ENCODE results near the gene ST7L. TPM values are rescaled to one million over a fixed set of nuclear protein-coding genes. Genes with fewer than 3 reads are reported as not detected.
"Not testable (repeated sequence)": the region's sequence is repeated elsewhere in the genome, so short reads cannot be mapped to it uniquely, and the experiment has no call there.

ST7L gene, protein sequence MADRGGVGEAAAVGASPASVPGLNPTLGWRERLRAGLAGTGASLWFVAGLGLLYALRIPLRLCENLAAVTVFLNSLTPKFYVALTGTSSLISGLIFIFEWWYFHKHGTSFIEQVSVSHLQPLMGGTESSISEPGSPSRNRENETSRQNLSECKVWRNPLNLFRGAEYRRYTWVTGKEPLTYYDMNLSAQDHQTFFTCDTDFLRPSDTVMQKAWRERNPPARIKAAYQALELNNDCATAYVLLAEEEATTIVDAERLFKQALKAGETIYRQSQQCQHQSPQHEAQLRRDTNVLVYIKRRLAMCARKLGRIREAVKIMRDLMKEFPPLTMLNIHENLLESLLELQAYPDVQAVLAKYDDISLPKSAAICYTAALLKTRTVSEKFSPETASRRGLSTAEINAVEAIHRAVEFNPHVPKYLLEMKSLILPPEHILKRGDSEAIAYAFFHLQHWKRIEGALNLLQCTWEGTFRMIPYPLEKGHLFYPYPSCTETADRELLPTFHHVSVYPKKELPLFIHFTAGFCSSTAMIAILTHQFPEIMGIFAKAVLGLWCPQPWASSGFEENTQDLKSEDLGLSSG
- 10 to 100 TPM; 12.7 to 19.8 (median 16.4) TPM for polyA plus RNA-seq (ENCODE audit: insufficient read length in 10 of 10)
- long read RNA-seq, donor 1, full-length matches to known transcripts, result 3 of 3 reads
- long read RNA-seq, donor 1, partial matches to known transcripts, result 0 of 3 reads
- long read RNA-seq, donor 1, other reads (novel, unspliced or antisense), result 0 of 3 reads
- long read RNA-seq, donor 2, full-length matches to known transcripts, result 2 of 2 reads
- long read RNA-seq, donor 2, partial matches to known transcripts, result 0 of 2 reads
- long read RNA-seq, donor 2, other reads (novel, unspliced or antisense), result 0 of 2 reads
- long read RNA-seq, donor 3, result 0 reads
- long read RNA-seq, donor 4, full-length matches to known transcripts, result 3 of 3 reads
- long read RNA-seq, donor 4, partial matches to known transcripts, result 0 of 3 reads
- long read RNA-seq, donor 4, other reads (novel, unspliced or antisense), result 0 of 3 reads
- long read RNA-seq, donor 5, full-length matches to known transcripts, result 4 of 36 reads
- long read RNA-seq, donor 5, partial matches to known transcripts, result 0 of 36 reads
- long read RNA-seq, donor 5, other reads (novel, unspliced or antisense), result 32 of 36 reads
- long read RNA-seq, donor 6, partial matches to known transcripts, result 44 of 44 reads
- long read RNA-seq, donor 6, other reads (novel, unspliced or antisense), result 0 of 44 reads
- long read RNA-seq, donor 7, partial matches to known transcripts, result 148 of 175 reads
- long read RNA-seq, donor 7, other reads (novel, unspliced or antisense), result 26 of 175 reads
- long read RNA-seq, donor 8, partial matches to known transcripts, result 182 of 184 reads
- long read RNA-seq, donor 8, other reads (novel, unspliced or antisense), result 0 of 184 reads
- long read RNA-seq, donor 9, result 0 reads

- peak; percentile 78 to 95 (median 88) for DNase-seq
These were observed at the start of gene ST7L for GRCh38 chr1:112618721-112619517. TSS of gene ST7L (minus strand) at chr1:112619141. CDS start at chr1:112619113, 28 bp downstream.

GRCh38 chr1:112666946-112667345 is 48.0 kb upstream of the ST7L start:
- no peak for DNase-seq

GRCh38 chr1:112665857-112666256 is 46.9 kb upstream of the ST7L start:
- no peak for DNase-seq

- DNase-seq, result no peak
These were observed 32.3 kb upstream of the ST7L start for GRCh38 chr1:112651205-112651604.

GRCh38 chr1:112646225-112646624 is 27.3 kb upstream of the ST7L start:
- no peak for DNase-seq

GRCh38 chr1:112643080-112643479 is 24.1 kb upstream of the ST7L start:
- DNase-seq, result no peak

DNA sequence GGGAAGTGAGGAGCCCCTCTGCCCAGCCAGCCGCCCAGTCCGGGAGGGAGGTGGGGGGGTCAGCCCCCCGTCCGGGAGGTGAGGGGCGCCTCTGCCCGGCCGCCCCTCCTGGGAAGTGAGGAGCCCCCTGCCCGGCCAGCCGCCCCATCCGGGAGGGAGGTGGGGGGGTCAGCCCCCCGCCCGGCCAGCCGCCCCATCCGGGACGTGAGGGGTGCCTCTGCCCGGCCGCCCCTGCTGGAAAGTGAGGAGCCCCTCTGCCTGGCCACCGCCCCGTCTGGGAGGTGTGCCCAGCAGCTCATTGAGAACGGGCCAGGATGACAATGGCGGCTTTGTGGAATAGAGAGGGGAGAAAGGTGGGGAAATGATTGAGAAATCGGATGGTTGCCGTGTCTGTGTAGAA is 21.5 kb upstream of the ST7L start:
- DNase-seq, result not testable (repeated sequence)

DNA sequence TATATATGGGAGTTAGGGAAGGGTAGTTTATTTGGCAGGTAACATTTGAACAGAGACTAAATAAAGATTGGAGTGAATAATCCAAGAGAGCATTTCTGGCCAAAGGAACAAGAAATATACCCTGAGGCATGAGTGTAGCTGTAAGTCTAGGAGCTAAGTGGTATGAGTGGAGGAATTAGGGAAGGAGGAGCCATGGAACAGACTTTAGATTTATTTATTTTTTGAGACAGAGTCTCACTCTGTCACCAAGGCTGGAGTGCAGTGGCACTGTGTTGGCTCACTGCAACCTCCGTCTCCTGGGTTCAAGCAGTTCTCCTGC is 19.1 kb upstream of the ST7L start:
- DNase-seq, result no peak

GRCh38 chr1:112637254-112638109 is 18.5 kb upstream of the ST7L start:
- DNase-seq, result no peak

DNA sequence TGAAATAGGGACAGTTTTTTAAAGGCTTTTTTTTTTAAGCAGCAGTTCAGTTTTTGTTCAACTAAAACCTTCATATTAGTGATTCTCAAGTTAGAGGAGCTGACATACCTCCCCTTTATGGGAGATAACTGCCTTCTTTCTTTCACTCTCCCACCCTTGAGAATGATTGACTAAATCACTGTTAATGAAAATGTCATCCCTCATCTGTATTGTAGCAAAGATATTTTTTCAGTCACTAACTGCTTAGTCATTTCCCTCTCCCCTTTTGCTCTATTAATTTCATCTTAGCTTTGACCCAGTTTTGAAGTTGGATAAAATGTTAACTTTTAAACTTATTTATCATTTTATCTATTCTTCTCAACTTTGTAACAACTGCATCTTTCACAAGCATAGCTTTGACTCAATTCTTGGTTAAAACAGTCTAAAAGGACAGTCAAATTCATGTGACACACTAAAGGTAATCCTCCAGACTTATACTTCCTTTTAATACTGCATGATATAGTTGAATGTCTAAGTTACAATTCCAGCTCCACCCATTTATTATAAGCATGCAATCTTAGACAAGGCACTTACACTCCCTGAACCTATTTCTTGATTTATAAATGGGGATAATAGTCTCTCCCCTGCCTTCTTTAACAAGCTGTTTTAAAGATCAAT is 17.8 kb upstream of the ST7L start:
- no peak for DNase-seq

GRCh38 chr1:112636056-112636455 is 17.1 kb upstream of the ST7L start:
- DNase-seq, result no peak

DNA sequence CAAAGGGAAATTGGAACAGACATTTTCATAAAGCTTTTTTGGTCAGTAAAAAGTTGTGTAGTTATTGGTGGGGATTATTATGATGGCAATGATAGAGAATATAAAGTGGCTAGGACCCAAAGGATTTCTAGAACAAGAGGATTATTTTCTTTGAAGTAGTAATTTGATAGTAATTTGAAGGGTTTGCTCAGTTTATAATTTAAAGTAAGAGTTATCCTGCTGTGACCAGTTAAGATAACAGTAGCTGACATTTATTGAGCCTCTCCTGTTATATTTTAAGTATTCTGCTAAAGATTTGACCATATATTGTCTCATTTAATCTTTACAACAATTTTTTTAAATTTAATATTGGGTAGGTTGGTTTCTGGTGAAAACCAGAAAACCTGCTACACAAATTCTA is 15.4 kb upstream of the ST7L start:
- DNase-seq, result no peak

GRCh38 chr1:112633628-112634027 is 14.7 kb upstream of the ST7L start:
- DNase-seq, result no peak

- no peak for DNase-seq
These were observed 10.3 kb upstream of the ST7L start for GRCh38 chr1:112629256-112629655.

- no peak for DNase-seq
These were observed 9.6 kb upstream of the ST7L start for GRCh38 chr1:112628516-112628915.

DNA sequence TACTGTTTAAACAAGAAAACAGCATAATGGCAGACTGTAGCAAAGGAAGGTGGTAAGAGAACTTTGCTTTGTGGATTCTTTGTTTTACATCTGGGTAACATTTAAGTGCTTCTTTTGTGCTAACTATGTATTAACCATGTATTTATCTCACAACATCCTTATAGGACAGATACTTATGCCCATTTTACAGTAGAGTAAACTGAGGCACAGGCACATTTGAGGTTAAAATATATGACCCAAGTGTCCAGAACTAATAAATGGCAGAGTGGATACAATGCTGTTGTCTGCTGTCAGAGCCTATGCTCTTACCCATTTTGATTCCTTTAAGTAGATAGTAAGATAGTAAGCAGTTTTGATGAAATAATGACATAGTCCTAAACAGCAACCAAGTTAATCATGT is 7.9 kb upstream of the ST7L start:
- no peak for DNase-seq

DNA sequence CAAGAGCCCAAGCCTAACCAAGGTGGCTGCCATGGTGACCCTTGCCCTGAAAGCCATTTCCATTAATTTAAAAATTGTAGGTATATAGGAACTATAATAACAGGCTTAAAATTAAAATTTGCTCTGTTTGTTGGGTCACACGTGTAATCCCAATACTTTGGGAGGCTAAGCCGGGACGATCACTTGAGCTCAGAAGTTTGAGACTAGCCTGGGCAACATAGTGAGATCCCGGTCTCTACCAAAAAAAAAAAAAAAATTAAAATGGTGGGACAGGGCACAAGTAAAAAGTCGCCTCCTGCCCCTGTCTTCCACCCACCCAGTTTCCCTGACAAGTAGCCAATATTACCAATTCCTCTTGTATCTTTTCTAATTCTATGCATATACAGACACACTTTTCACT is 7.3 kb upstream of the ST7L start:
- no peak for DNase-seq

- DNase-seq, result peak in 1 of 3 donors; percentile 5
These were observed 6.8 kb upstream of the ST7L start for GRCh38 chr1:112625696-112626095.

DNA sequence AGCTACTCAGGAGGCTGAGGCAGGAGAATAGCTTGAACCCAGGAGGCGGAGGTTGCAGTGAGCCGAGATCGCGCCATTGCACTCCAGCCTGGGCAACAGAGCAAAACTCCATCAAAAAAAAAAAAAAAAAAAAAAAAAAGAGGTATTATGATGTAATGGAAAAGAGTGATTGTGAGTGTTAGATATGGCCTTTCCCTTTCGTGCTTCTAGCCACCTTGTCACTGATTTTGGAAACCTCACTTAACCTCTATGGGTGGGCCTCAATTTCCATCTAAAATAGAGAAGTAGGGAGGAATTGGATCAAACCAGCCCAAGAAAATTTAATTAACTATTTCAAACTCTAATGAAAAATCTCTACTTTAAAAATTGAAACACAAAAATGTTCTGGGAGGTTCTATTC is 5.6 kb upstream of the ST7L start:
- not testable (repeated sequence) for DNase-seq

DNA sequence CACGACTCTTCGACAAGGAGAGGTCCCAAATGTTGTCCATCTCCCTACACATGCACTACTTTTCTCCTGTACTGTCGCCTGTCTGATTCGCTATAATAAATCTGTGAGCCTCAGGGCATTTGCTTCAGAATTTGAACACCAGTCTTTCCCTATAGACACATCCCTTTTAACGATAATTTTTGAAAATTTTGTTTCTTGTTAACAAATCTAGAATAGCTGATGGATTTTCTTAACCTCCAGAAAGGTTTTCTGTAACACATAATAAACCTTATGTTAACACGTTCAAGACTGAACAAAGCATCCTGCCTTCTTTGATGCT is 1.4 kb upstream of the ST7L start:
- no peak for DNase-seq

Data from muscle of back (tissue), 13 donors.